NCI-H524 (cell line): ENCODE measurements around the gene KRTAP16-1.
"Not testable (repeated sequence)": the region's sequence is repeated elsewhere in the genome, so short reads cannot be mapped to it uniquely, and the experiment has no call there.

Experiments
- DNase-seq, 2 experiments: peaks; one replicate each; lab custom pipeline; 2025; lab: John Stamatoyannopoulos, UW

Gene KRTAP16-1, protein sequence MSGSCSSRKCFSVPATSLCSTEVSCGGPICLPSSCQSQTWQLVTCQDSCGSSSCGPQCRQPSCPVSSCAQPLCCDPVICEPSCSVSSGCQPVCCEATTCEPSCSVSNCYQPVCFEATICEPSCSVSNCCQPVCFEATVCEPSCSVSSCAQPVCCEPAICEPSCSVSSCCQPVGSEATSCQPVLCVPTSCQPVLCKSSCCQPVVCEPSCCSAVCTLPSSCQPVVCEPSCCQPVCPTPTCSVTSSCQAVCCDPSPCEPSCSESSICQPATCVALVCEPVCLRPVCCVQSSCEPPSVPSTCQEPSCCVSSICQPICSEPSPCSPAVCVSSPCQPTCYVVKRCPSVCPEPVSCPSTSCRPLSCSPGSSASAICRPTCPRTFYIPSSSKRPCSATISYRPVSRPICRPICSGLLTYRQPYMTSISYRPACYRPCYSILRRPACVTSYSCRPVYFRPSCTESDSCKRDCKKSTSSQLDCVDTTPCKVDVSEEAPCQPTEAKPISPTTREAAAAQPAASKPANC

GRCh38 chr17:41308918-41309359, at the start of gene KRTAP16-1:
KRTAP16-1 (minus strand) TSS chr17:41309309; CDS start chr17:41309253, 56 bp downstream.
- DNase-seq: no peak

- DNase-seq: no peak
Measured at GRCh38 chr17:41354536-41354935, 45.4 kb upstream of the KRTAP16-1 start.

DNA sequence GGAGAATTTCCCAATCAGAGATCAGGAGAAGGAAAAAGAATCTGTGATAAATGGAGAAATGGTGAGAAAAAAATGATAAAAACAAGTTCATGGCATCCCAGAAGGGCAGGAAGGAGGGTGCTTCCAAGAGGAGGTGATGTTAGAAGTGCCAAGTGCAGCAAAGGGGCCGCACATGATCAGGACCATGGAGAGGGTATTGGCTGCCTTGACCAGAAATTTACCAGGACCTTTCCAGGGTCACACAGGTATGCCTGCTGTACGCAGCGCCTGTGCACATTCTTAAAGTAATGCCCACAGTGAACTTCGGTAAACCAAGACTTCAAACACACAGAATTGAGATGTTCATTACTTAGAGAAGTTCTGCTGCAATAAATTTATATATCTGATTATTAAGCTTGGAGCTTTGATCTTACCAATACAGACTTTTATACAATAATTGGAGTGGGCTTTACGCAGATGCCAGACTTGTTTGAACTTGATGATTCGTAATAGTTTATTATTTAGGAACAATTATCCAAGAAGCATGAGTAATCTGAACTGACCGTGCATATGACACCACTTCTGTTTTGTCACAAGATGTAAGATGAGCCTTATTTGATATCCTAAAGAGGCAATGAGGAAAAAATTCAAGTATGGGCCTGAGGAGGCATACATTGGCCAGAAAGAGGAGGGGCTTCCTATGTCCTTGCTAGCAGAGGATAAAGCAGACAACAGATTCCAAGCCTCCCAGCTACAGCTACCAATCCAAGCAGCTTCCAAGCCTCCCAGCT, 43.7 kb upstream of the KRTAP16-1 start:
- DNase-seq: no peak

DNA sequence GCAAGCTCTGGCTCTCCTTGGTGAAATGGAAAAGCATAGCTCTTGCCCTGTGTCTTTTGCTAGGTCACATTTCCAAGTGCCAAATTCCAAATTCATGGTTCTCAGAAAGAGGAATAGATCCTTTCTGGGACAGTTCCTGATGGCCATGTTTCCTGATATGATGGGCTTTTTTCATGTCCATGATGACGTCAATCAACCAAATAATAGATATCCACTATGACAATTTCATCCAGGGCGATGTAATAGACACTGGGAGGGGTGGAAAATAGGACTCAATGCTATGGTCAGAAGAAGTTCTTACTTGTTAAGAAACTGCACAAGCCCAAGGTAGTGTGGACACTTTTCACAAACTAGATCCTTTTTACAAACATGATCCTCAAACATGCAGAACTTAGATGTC, 42.1 kb upstream of the KRTAP16-1 start:
- DNase-seq: no peak

GRCh38 chr17:41350381-41350878, 41.3 kb upstream of the KRTAP16-1 start, which contains the start of gene KRT33A:
KRT33A (minus strand) TSS chr17:41350828; CDS start chr17:41350767, 61 bp downstream.
- not testable (repeated sequence) for DNase-seq

- DNase-seq: no peak
Measured at GRCh38 chr17:41347869-41348760, 39.0 kb upstream of the KRTAP16-1 start.

GRCh38 chr17:41346421-41346820, 37.3 kb upstream of the KRTAP16-1 start:
- not testable (repeated sequence) for DNase-seq

DNA sequence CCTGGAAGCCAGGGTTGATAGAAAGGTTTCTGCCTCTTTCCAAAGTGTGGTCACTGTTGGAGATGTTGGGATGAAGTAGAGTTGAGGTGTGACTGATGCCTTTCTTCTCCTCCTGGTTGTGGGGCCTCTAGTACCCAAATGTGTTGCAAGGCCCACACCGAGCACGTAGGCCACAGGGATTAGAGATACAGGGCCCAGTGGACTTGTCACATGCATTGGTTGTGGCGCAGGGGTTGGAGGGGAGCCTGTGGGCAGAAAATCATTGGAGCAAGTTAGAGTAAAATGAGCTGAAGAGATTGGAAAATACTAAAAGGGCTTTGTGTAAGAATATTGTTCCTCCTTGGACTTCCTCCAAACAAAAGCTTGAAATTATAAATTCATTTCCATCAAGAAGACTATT, 36.9 kb upstream of the KRTAP16-1 start:
- DNase-seq: no peak

- no peak for DNase-seq
Measured at GRCh38 chr17:41343029-41343428, 33.9 kb upstream of the KRTAP16-1 start.

DNA sequence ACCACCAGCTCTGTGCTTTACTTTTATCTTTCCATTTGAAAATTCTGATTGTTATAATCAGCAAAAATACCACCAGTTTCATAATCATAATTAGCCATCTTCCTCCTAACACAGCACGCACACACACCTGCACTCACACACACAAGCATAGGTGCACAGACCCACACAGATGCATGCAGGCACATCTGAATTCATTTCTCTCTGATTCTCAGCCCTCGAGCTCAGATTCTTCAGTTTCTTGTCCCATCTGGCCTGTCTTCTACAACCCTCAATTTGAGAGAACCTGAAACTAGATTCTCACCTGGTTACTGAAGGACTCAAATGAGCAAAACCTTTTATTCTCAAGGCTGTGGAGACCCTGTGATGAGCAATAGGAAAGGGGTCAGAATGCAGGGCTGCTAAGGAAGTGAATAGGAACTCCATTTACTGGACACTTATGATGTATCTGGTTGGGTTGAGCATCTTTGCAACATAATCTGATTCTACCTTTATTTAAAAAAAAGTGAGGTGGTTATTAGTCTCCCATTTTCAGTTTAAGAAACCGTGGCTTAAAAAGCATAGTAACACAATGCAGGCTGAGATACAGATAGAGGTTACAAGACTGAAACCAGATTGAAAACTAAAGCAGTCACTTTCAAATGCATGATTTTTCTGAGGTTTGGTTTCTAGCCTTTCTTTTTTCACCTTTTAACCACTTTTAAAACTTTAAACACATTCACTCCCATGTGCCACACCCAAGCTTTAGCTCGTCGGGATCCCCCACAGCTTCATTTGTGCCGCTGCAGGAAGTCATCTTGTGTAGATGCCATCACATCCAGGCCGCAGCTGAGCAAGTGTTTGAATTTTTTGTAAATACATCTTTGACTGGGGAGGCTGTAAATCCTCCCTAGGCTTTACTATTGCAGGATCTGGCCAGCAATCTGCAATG, 32.1 kb upstream of the KRTAP16-1 start:
- no peak for DNase-seq

DNA sequence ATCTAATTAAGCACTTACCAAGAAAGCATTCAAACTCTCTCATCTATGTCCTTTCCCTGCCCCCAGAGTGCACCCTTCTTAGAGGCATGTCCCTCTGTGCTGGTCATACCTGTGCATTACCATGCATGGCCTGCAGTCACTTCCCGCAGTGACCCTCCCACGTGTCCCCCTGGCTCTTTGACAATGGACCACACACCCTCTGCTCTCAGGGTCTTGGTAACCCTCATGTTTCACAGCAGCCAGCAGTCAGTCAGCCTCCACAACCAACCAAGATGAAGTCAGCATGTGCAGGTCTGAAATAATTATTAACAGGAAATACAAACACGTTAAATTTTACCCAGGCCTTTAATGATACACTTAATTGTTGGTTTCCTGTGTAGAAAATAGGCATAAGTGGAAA, 31.4 kb upstream of the KRTAP16-1 start:
- DNase-seq: no peak

DNA sequence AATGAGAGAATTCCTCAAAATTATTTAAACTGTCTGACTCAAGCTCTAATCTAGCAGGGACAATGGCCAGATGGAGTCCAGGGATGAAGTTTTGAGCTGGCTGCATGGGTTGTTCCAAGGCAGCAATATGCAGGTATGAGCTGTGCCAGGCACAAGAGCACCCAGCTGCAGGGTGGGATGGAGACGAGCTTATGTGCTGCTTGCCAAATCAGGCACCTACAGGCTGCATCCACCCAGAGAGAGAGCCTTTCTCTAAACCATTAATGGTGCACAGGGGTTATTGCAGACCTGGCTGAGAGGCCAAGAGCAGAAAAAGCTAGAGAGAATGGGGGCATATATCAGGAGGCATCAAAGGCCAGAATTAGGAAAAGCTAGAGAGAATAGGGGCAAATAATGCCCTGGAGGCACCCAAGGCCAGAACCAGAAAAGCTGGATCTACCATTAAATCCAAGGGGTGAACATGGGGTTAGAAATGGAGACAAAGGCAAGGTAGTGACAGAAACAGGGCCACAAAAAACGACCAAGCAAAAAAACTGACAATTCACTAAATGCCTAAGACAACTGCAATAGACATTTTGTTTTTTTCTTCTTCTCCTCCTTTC, 30.6 kb upstream of the KRTAP16-1 start:
- DNase-seq: no peak

DNA sequence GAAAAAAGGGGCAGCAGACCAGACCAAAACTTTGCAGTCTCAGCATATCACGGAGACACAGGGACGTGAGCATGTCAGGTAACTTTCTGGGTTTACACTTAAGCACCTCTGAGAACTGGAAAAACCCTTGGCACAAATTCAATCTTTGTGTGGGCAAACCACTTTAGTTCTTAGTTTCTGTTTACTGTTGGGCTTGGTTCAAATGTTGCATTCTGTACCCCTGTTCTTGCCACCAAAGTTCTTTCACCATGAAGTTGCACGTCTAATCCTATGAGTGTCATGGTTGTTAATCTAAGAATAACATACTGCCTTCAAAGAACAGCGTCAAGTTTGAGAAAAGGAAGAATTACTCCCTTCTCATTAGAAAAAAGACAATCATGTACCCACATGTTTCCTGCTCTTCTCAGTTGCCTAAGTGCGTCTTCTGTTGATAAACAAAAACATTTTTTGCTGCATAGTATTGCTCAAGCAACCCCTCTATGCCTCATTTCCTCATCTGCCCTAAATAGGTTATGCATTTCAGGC, 29.9 kb upstream of the KRTAP16-1 start:
- no peak for DNase-seq

DNA sequence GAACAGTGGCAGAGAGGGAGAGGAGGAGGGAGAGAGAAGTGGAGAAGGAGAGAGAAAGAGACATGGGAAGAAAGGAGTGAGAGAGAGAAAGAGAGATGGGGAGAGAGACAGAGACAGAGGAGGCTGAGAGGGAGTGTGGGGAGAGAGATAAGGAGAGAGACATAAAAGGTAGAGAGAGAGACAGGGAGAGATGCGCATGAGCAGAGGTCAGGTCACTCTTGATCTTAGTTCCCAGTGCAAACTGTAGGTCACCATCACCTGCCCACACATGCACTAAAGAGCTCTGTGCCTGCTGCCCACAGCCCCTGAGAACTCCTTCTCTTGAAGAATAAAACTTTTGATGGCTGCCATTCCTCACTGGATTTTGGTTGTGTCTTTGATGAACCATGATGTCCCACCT, 26.6 kb upstream of the KRTAP16-1 start:
- no peak for DNase-seq

- no peak for DNase-seq
Measured at GRCh38 chr17:41334385-41335305, 25.5 kb upstream of the KRTAP16-1 start.

DNA sequence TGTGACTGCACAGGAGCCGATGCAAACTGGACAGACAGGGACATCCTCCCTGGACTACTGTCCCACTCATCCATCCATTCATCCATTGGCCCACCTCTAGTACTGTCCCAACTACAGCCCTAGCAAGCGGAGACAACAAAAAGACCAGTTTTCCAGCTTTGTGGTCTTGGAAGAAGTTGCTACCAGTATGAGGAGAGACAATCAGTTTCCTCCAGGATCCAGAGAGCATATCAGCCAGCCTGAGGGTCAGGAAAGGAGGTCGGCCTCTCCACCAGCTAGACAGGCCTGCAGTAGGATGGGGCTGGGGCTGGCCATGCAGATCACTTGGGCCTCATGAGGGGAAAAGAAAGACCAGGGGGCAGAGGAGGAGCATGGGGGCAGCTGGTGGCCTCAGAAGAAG, 24.7 kb upstream of the KRTAP16-1 start:
- no peak for DNase-seq

DNA sequence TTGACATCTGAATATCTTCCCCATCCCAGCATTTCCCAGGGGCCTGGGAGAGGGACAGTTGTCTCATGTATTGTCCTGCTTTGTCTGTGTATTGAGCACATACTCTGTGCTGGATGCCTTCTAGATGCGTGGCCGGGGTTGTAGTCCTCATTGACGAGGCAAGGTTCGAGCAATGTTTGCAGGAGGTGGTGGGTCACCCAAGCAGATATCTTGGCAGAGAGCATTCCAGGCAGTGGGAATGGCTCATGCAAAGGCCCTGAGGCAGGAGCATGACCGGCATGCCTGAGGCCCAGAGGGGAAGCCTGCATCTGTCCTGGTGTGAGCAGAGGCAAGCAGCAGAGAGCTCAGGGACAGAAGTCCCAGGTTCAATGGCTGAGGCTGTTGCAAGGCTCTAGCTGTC, 24.0 kb upstream of the KRTAP16-1 start:
- no peak for DNase-seq

GRCh38 chr17:41332239-41332638, 23.1 kb upstream of the KRTAP16-1 start:
- no peak for DNase-seq

DNA sequence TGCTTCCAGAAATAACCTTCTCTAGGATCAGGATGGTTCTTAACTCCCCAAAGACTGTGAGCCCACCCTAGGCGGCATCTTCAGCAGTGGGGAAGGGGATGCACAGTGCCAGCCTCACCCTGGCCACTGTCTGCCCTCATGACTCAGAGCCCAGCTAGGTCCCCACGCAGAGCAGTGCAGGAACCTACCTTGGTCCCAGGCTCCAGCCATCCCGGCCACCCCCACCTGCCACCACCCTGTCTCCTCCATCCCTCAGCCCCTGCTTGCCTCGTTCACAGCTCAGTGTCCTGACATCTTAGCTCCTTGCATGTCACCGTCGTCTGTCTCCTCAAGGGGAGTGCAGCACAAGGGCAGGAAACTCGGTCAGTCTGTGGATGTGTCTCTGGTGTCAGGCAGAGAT, 22.5 kb upstream of the KRTAP16-1 start:
- DNase-seq: no peak
